OCI-LY3 (cell line): Measurements from ENCODE around the gene LAMC3.

Experiments used
- CTCF ChIP-seq: fragments of 200-600, 300-600 bp; sonication (generic); IDR thresholded peaks from 2 replicates; pipeline ENCODE4 v1.5.1; 2014; ENCODE audit warnings: antibody characterized with exemption, low read length, low read depth
- EZH2phosphoT487 ChIP-seq: fragments of 200-600 bp; shearing (Covaris generic); IDR thresholded peaks from 2 replicates; pipeline ENCODE4 v1.6.1; 2018; ENCODE audit warnings: antibody characterized with exemption, mixed run types, low read depth

DNA sequence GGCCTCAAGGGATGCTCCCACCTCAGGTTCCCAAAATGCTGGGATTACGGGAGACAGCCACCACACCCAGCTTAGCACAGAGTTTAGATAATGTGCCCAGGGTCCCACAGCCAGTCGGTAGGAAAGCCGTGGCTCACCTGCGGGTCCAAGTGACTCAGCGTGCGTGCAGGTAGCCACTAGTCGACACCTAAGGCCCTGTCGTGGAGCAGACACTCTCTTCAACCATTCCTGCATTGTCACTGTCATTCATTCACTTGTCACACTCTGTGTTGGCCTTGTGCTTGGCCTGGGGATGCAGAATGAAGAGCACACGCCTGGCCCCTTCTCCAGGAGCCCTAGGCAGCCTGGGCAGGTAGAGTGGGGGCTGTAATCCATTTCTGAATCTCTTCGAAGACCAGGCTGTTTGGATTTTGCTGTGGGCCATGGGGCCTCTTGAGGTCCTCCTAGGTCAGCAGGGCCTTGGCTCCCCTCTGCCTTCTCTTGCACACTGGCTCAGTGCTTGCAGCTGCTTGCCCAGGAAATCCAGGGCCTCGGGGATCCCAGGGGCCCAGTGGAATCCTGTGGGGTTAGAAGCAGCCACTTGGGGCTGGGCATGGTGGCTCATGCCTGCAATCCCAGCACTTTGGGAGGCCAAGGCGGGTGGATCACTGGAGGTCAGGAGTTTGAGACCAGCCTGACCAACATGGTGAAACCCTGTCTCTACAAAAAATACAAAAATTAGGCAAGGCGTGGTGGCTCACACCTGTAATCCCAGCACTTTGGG is 81.2 kb downstream of the LAMC3 start:
- no peak for TF ChIP-seq CTCF
- TF ChIP-seq EZH2phosphoT487, result no peak
